ENCODE results near the gene IFT80. TPM values are rescaled to one million over a fixed set of nuclear protein-coding genes. Genes with fewer than 3 reads are reported as not detected.
A peak's percentile ranks its signal among the peaks of the same experiment; 100 is the strongest.

The IFT80 gene
- total RNA-seq = 65.3 TPM

GRCh38 chr3:160399125-160400029 lies at the start of gene IFT80, which contains the start of gene SMC4:
Gene IFT80, minus strand, starts transcription at chr3:160399225. Its CDS starts 14,625 bp downstream, at chr3:160384600.
Gene SMC4, plus strand, starts transcription at chr3:160399650. Its CDS starts 1,177 bp downstream, at chr3:160400827.

GRCh38 chr3:160225176-160226025 lies 173.6 kb downstream of the IFT80 start, which contains the start of gene C3orf80:
Gene C3orf80, plus strand, starts transcription at chr3:160225422. Its CDS starts 214 bp downstream, at chr3:160225636.

Small RNAs within 50 kb of the gene (small RNA-seq; reads per million reads assigned to genes)
- gene MIR15B (58.1 reads per million, percentile 96 among the genes with 10 or more reads in this experiment), gene MIR16-2 (9.2 reads per million, percentile 93 among the genes with 10 or more reads in this experiment)

Other genes starting within 250 kb of the IFT80 start
- gene C3orf80, start 173.8 kb downstream of the IFT80 start, total RNA-seq = 2.5 TPM
- 44.3 TPM for gene SMC4, start 425 bp upstream of the IFT80 start, total RNA-seq
- 14.5 TPM for gene TRIM59, start 50.6 kb upstream of the IFT80 start, total RNA-seq
- gene KPNA4, start 166.3 kb upstream of the IFT80 start, total RNA-seq = 40.1 TPM

All from diencephalon (tissue), 1 donor.